CD1c-positive myeloid dendritic cell (primary cell): ENCODE results near the gene SGO2.
"Not testable (repeated sequence)": the region's sequence is repeated elsewhere in the genome, so short reads cannot be mapped to it uniquely, and the experiment has no call there.

ENCODE experiments used
- DNase-seq: peaks from one replicate; pipeline ENCODE4 v3.0.0-alpha.2; 2016; ENCODE audit errors: extremely low spot score

The SGO2 gene

DNA sequence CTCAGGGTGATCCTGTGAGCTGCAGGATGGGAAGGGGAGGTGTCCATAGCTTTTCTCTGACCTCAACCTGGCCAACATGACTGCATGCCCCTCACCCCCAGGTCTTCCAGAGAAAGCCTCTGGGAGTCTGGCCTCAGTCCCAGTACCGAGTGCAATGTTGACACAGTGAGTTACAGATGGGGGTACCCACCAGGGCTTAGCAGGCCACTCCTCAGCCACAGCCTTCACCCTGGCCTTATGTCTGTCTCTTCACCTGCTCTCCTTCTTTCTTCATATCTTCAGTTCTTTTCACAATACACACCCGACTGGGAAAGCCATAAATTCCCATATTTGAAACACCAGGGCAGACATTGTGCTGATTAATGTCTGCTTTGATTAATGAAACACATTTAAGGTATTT is 93.3 kb downstream of the SGO2 start:
- DNase-seq = no peak

DNA sequence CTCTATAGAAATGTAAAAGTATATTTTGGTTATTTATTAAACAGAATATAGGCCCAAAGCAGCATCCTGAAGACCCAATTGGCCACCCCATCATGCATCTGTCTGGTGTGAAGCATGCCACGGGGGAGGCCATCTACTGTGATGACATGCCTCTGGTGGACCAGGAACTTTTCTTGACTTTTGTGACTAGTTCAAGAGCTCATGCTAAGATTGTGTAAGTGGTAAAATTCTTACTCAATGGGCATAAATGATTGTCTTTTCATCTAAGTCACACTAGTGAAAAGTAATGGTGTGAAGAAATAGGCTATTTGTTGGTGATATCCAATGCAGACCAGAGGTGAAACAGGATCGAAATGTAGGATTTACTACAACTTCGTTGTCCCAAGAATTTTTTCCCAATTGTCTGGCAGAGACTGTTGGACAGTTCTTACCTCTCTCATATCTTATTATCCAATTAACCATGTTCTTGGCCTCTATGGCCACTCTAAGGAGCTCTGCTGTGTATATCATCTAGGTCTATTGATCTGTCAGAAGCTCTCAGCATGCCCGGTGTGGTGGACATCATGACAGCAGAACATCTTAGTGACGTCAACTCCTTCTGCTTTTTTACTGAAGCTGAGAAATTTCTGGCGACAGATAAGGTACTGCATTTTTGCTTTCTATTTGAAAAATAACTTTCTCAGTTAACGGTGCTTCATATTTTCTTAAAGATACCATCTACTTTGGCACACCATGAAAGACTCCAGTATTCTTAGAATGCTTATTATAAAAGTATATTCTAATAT is 94.8 kb downstream of the SGO2 start:
- DNase-seq = peak; percentile 16

- DNase-seq = no peak
Measured at GRCh38 chr2:200622106-200622505, 96.1 kb downstream of the SGO2 start.

GRCh38 chr2:200624026-200624425 is 98.0 kb downstream of the SGO2 start:
- DNase-seq = peak; percentile 10

GRCh38 chr2:200624658-200625057 is 98.7 kb downstream of the SGO2 start:
- no peak for DNase-seq

GRCh38 chr2:200625282-200625681 is 99.3 kb downstream of the SGO2 start:
- no peak for DNase-seq

DNA sequence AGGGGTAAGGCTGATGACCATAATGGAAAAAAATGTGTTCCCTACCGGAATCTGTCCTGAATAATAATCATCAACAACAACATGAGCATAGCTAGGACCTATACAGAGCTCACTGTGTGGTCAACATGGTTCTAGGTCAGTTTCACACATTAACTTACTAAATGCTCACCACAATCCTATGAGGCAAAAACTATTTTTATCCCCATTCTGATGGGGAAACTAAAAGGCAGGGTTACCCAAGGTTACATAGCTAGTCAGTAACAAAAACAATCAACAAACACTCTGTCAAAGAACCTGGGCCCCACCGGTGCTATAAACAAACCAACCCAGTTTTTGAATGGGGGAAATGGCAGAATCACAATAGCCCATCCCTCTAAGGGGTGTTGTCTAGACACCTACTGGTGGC is 100.0 kb downstream of the SGO2 start:
- DNase-seq = no peak

- DNase-seq = no peak
Measured at GRCh38 chr2:200627110-200627770, 101.2 kb downstream of the SGO2 start.

- DNase-seq = not testable (repeated sequence)
Measured at GRCh38 chr2:200628461-200628860, 102.5 kb downstream of the SGO2 start.

GRCh38 chr2:200631287-200631686 is 105.3 kb downstream of the SGO2 start:
- DNase-seq = no peak
